Endothelial cell of umbilical vein (primary cell): Measurements from ENCODE around the gene EFCAB8. TPM values are rescaled to one million over a fixed set of nuclear protein-coding genes. Genes with fewer than 3 reads are reported as not detected.

Source experiments
- BruUV-seq: library from RNA; stranded (reverse); fragments of 400-500 nt; replicated peaks from 2 replicates; lab custom pipeline; 2021; lab: Mats Ljungman, UMichigan
- CTCF ChIA-PET: fragments of 300-600, 350-600 bp; sonication (Branson Sonifier 250); formaldehyde crosslinking; loops from one replicate; lab custom pipeline; 2021; ENCODE audit warnings: antibody characterized with exemption, inconsistent platforms; lab: Charles Lee
- POLR2A ChIA-PET: fragments of 300-600, 350-600 bp; sonication (Branson Sonifier 250); formaldehyde crosslinking; loops from one replicate; lab custom pipeline; 2021; ENCODE audit warnings: antibody characterized with exemption, inconsistent platforms; lab: Charles Lee
- DNase-seq: peaks from one replicate; pipeline ENCODE4 v3.0.0-alpha.2; 2011; ENCODE audit warnings: low read depth, low spot score
- FAIRE-seq: peaks from 2 replicates; lab custom pipeline; 2011; peaks lifted over from hg19 to GRCh38; lab: Jason Lieb, UNC
- H2AFZ ChIP-seq: 2 replicates; pipeline ENCODE4 v1.6.0; 2012; ENCODE audit warnings: low read depth, low read length, control low read depth, inconsistent platforms
- H3K27ac ChIP-seq: 2 replicates; pipeline ENCODE4 v1.5.1; 2011; ENCODE audit warnings: low read depth, mild to moderate bottlenecking, control low read depth, low read length, moderate library complexity; ENCODE audit not compliant: insufficient read depth
- H3K27me3 ChIP-seq, 2 experiments: 2 replicates each; pipeline versions ENCODE4 v1.6.0 to v1.6.1; 2011; ENCODE audit warnings: low read length in 2 of 2, mixed read lengths in 1 of 2; ENCODE audit not compliant: control insufficient read depth in 2 of 2, insufficient read depth in 2 of 2
- H3K36me3 ChIP-seq, 2 experiments: 2 replicates in 1 of 2; 3 replicates in 1 of 2; pipeline ENCODE4 v1.5.1; 2011; ENCODE audit warnings: low read length in 2 of 2, mild to moderate bottlenecking in 1 of 2, moderate library complexity in 1 of 2; ENCODE audit not compliant: control insufficient read depth in 2 of 2, insufficient read depth in 2 of 2; ENCODE audit errors: extremely low read depth in 1 of 2
- H3K4me1 ChIP-seq: 3 replicates; pipeline ENCODE4 v1.5.1; 2011; ENCODE audit warnings: mild to moderate bottlenecking, low read length; ENCODE audit not compliant: control insufficient read depth, insufficient read depth; ENCODE audit errors: extremely low read depth
- H3K4me2 ChIP-seq: 2 replicates; pipeline ENCODE4 v1.6.1; 2011; ENCODE audit warnings: low read length, control low read depth, mixed read lengths; ENCODE audit not compliant: insufficient read depth
- H3K4me3 ChIP-seq, 3 experiments: fragments of 200-600 bp in 1 of 3; sonication (generic), shearing (Covaris generic) in 1 of 3; replicated peaks in 1 of 3; 2 replicates each; pipeline ENCODE4 v1.5.1; 2011 to 2016; ENCODE audit warnings: control low read depth in 3 of 3, low read length in 3 of 3, mild to moderate bottlenecking in 2 of 3, inconsistent platforms in 1 of 3, low read depth in 1 of 3, moderate library complexity in 1 of 3; ENCODE audit not compliant: insufficient read depth in 1 of 3
- H3K79me2 ChIP-seq: 2 replicates; pipeline ENCODE4 v1.6.0; 2012; ENCODE audit warnings: low read length, inconsistent platforms; ENCODE audit not compliant: control insufficient read depth, insufficient read depth
- H3K9ac ChIP-seq: replicated peaks from 2 replicates; pipeline ENCODE3; 2011; ENCODE audit warnings: low read length, control low read depth; ENCODE audit not compliant: insufficient read depth; ENCODE audit errors: extremely low read depth
- H3K9me1 ChIP-seq: replicated peaks from 3 replicates; pipeline ENCODE4 v1.6.0; 2011; ENCODE audit warnings: mild to moderate bottlenecking, low read length; ENCODE audit not compliant: control insufficient read depth, insufficient read depth; ENCODE audit errors: extremely low read depth
- H3K9me3 ChIP-seq: replicated peaks from 2 replicates; pipeline ENCODE4 v1.5.1; 2012; ENCODE audit warnings: low read length, inconsistent platforms; ENCODE audit not compliant: control insufficient read depth, insufficient read depth
- H4K20me1 ChIP-seq: replicated peaks from 2 replicates; pipeline ENCODE3; 2011; ENCODE audit warnings: mild to moderate bottlenecking, low read length; ENCODE audit not compliant: control insufficient read depth, insufficient read depth; ENCODE audit errors: extremely low read depth
- CTCF ChIP-seq, 2 donors: IDR thresholded peaks; 1 replicate in 1 of 2; 2 replicates in 1 of 2; pipeline ENCODE4 v1.5.1; 2011; ENCODE audit warnings: low read length in 2 of 2, mild to moderate bottlenecking in 2 of 2, moderate library complexity in 2 of 2, control low read depth in 1 of 2, inconsistent platforms in 1 of 2, low read depth in 1 of 2; ENCODE audit not compliant: insufficient read depth in 1 of 2; ENCODE audit errors: extremely low read depth in 1 of 2
- EZH2 ChIP-seq: IDR thresholded peaks from 2 replicates; pipeline ENCODE4 v1.6.1; 2012; ENCODE audit warnings: borderline replicate concordance, low read depth, mild to moderate bottlenecking, moderate library complexity, low read length, inconsistent platforms; ENCODE audit not compliant: severe bottlenecking
- FOS ChIP-seq: IDR thresholded peaks from 2 replicates; pipeline ENCODE4 v1.6.1; 2011; ENCODE audit warnings: mild to moderate bottlenecking, low read length, moderate library complexity, borderline replicate concordance; ENCODE audit not compliant: insufficient read depth
- GATA2 ChIP-seq: IDR thresholded peaks from 2 replicates; pipeline ENCODE4 v1.7.0; 2011; ENCODE audit warnings: low read depth, mild to moderate bottlenecking, moderate library complexity, mixed read lengths, low read length; ENCODE audit not compliant: insufficient read length, insufficient read depth
- JUN ChIP-seq: IDR thresholded peaks from 2 replicates; pipeline ENCODE4 v1.6.1; 2011; ENCODE audit warnings: borderline replicate concordance, low read depth; ENCODE audit not compliant: insufficient read length, insufficient read depth
- MAX ChIP-seq: IDR thresholded peaks from 2 replicates; pipeline ENCODE4 v1.6.1; 2011; ENCODE audit not compliant: insufficient read depth, insufficient read length
- MYC ChIP-seq: IDR thresholded peaks from one replicate; pipeline ENCODE4 v1.6.1; 2011; ENCODE audit warnings: mild to moderate bottlenecking, low read depth, low read length
- POLR2A ChIP-seq: IDR thresholded peaks from 2 replicates; pipeline ENCODE4 v1.6.1; 2012; ENCODE audit warnings: low read depth, mild to moderate bottlenecking, control low read depth, low read length
- POLR2AphosphoS5 ChIP-seq: IDR thresholded peaks from 2 replicates; pipeline ENCODE4 v1.6.1; 2012; ENCODE audit warnings: low read depth, mild to moderate bottlenecking, control low read depth, low read length, moderate library complexity; ENCODE audit not compliant: insufficient read depth
- dilution Hi-C: fragments of 300-500 bp; cut with MboI; formaldehyde crosslinking; loops from one replicate; pipeline ENCODE4 v1.15.0; 2019; ENCODE audit warnings: low sequenced_read_pairs; ENCODE audit not compliant: extremely low pct_ligation_motif_present
- intact Hi-C: fragments of 100-400 bp; cut with micrococcal nuclease; formaldehyde crosslinking; loops from one replicate; pipeline ENCODE4 v1.10.0; 2022
- polyA plus RNA-seq, 4 experiments: library from polyadenylated mRNA; depleted of rRNA in 3 of 4; stranded (reverse) in 3 of 4; unstranded in 1 of 4; fragments of >200 nt; gene quantifications; 2 replicates each; pipeline versions ENCODE4 v1.2.1 to v1.2.3, GENCODE V29; 2011 to 2012; ENCODE audit warnings: missing spikeins in 1 of 4
- total RNA-seq: library from RNA; stranded (reverse); gene quantifications from 2 replicates; pipeline ENCODE4 v1.2.3, GENCODE V29; 2021

The EFCAB8 gene
- total and polyA plus RNA-seq, 2 donors (not counting 3 experiments of a cell fraction or from before 2014, with no cell fraction given): 0.01 to 0.31 TPM

- intact Hi-C loops: no loop called here
- Histone ChIP-seq H2AFZ (no peak overlapping the region), H3K9me3 (no peaks in the 10 kb centered on the region), H3K36me3 (no peaks in the 10 kb centered on the region), H3K4me1 (no peaks in the 10 kb centered on the region), H3K4me2 (no peak overlapping the region), H3K9me1 (no peaks in the 10 kb centered on the region), H3K27ac (no peak overlapping the region), H4K20me1 (no peaks in the 10 kb centered on the region), H3K4me3 (no peak overlapping the region), H3K27me3 (peaks cover 1 to 2% of the 10 kb centered on the region in 2 experiments), H3K79me2 (no peaks in the 10 kb centered on the region), H3K9ac (no peak overlapping the region)
- FAIRE-seq (no peak), DNase-seq (no peak)
- TF ChIP-seq MAX (no peak), CTCF (IDR thresholded peaks at IDR 0.05; ENCODE audit: extremely low read depth in 1 of 2, insufficient read depth in 1 of 2, low read depth in 1 of 2, low read length in 2 of 2) (no peak), POLR2A (no peak), MYC (no peak), GATA2 (no peak), JUN (no peak), POLR2AphosphoS5 (no peak), FOS (no peak), EZH2 (no peak)
- CTCF ChIA-PET: no interaction called here
- dilution Hi-C loops: no loop called here
- BruUV-seq: no TSS peak
- POLR2A ChIA-PET: no interaction called here
Observed at GRCh38 chr20:32964575-32964974, 105.9 kb downstream of the EFCAB8 start.
